Neural progenitor cell (in vitro differentiated cells): ENCODE measurements around the gene CIB4.

Experiments used
- EZH2 ChIP-seq: fragments of 200-600 bp; sonication (generic); IDR thresholded peaks from 2 replicates; pipeline ENCODE4 v1.6.1; 2017; ENCODE audit warnings: antibody characterized with exemption, mild to moderate bottlenecking, moderate library complexity
- TF ChIP-seq, protein P1 (sequence below): fragments of 200-600 bp; sonication (generic); IDR thresholded peaks from 2 replicates; pipeline ENCODE4 v1.5.1; 2017; ENCODE audit warnings: antibody characterized with exemption, mild to moderate bottlenecking

DNA sequence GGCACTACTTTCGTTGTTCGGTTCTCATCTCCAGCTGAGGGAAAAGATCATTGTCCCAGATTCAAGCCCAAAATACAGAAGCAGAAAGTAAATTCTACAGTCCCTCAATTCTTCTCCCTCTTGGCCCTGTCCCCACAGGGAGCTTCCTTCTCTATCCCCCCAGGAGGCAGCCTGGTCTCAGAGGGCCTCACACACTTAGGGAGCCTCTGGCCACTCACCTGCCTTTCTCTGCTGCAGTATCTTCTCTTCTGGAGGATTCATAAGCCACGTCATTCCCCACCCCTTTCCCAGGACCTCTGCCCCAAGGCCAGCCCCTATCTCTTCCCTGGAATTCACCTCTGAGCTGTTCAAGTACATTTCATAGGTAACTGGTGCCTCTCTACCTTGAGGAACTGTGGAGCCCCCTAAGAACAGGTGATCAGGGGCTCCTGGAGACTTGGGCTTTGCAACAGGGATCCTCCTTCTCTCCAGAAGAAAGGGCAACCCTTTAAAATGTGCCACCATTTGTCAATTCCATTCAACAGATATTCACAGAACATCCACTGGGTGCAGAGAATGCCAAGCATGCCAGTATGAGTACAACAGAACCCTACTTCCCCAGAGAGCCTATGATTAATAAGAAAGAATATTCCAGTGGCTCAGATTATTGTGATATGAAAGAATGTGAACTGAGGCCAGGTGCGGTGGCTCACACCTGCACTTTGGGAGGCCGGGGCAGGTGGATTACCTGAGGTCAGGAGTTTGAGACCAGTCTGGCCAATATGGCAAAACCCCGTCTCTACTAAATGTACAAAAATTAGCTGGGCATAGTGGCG, 72.9 kb downstream of the CIB4 start:
- no peak for TF ChIP-seq EZH2
- TF ChIP-seq, protein P1, sequence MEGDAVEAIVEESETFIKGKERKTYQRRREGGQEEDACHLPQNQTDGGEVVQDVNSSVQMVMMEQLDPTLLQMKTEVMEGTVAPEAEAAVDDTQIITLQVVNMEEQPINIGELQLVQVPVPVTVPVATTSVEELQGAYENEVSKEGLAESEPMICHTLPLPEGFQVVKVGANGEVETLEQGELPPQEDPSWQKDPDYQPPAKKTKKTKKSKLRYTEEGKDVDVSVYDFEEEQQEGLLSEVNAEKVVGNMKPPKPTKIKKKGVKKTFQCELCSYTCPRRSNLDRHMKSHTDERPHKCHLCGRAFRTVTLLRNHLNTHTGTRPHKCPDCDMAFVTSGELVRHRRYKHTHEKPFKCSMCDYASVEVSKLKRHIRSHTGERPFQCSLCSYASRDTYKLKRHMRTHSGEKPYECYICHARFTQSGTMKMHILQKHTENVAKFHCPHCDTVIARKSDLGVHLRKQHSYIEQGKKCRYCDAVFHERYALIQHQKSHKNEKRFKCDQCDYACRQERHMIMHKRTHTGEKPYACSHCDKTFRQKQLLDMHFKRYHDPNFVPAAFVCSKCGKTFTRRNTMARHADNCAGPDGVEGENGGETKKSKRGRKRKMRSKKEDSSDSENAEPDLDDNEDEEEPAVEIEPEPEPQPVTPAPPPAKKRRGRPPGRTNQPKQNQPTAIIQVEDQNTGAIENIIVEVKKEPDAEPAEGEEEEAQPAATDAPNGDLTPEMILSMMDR = no peak
